Cerebellar cortex (tissue), 1 donor: Measurements from ENCODE around the gene MYOG.
A peak's percentile ranks its signal among the peaks of the same experiment; 100 is the strongest.

ENCODE experiments used
- DNase-seq: peaks from one replicate; pipeline ENCODE4 v3.0.0-alpha.2; 2015; ENCODE audit warnings: low spot score

Gene MYOG

DNA sequence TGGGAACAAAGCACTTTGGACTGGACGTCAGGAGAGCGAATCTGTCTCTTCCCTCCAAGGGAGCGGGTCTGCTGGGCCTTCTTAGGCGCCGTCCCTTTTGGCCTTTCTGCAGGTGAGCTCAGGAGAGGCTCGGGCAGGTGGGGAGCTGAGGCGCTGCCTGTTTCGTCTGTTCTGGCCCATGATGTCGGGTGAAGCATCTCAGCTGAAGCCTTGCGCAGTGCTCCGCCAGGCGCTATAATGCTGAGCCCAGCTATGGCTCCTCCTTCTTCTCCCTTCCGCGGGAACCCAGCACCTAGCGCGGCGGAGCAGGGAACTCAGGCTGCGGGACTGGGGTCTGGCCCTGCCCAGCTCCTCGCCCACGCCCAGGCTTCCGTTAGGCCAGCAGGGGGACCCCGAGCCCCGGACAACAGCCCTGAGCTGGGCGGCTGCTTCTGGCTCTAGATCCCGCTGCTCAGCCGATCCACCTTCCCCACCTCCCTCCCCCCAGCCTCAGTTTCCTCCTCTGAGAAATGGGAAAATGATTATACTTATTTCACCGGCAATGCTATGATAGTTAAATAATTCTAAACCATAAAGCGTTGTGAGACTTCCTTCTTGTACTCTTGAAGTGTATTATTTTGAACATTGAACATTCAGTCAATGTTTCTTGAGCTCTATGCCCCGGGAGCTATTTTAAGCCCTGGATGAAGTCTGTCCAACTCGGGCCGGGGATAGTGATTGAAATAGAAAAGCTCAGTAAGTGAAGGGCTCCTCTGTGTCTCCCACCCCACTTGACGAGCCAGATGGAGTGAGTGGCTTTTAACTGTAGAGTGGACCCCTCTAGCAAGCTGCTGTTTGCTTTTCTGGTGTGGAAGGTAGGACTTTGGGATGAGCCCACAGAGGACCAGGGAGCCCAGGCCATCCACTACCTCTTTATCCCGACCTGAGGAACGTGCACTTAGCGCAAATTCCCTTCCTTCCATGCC is 32.1 kb upstream of the MYOG start:
- DNase-seq = peak; percentile 83

DNA sequence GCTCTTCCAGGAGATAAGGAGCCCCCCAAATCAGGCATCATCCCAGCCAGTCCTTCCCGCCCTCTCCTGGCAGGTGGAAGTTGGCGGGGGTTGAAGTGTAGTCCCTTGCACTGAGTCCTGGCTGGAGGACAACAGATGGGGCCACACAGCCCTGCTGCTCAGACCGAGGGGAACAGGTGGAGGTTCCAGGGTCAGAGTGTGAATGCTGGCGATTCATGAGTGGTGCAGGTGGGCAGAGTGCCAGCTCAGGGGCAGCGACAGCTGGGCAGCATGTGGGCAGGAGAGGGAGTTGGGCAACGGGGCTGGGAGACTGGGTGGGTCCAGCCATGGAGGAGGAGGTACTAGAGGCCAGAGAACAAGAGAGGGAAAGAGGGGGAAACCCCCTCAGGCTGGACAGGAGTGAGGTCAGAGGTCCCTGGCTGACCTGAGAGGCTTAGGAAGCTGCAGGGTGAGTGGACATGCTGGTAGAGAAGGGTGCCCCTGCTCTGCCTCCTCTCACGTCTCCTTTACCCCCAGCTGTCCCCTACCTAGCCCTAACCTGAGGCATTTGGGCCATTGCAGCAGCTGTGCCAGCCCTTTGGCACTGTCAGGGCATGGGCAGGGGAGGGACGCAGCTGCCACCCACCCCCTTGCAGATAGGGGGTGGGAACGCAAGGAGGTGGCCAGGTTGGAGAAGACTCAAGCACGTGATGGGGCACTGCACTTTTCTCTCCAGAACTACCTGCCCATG is 30.4 kb upstream of the MYOG start:
- no peak for DNase-seq

DNA sequence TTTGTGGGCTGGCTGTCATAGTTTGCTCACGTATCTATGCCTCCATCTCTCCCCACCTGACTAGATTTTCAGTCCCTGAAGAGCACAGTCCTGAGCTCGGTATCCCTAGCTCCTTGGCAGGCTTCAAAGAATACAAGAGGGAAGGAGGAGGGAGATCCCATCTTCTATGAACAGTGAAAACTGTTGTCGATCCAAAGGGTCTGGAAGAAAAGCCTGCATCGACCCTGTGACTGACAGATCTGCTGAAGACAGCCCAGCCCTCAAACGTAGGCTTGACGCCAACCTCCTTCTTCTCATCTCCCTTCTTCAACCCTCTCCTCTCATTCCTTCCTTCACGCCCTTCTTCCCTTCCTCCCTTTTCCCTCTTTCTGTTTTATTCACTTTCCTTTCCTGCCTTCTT is 28.4 kb upstream of the MYOG start:
- DNase-seq = no peak

DNA sequence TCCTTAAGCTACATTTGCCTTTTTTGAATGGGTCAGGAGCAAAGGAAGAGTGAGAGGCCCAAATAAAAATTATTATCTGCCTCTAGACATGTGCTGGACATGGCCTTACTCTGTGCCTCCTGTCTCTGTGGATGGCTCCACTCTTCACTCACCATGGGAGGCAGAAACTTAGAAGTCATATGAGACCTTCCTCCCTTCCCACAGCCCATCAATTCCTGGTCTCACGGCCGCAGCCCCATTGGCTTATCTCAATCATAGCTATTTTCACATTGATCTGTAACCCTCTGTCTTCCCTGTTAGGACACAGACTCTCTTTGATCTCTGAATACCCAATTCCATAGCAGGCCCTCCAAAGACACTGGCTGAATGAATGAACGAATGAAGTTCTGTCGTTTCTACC is 27.5 kb upstream of the MYOG start:
- no peak for DNase-seq

DNA sequence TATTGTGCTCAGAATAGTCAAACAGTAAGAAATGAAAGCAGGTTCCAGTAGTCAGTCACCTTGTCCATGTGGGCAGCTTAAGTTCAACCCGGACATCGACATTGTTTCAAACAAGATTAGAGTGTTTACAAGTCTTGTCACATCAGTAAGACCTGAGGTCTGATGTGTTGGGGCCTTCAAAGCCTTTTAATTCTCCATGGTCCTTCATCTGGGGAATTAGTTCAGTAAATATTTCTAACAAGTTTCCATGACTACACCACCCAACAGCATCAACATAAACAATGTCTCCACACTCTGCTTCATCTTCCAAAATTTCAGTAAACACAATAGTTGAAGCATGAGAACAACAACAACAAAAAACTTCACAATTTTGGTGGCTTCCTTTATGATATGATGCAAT is 26.7 kb upstream of the MYOG start:
- DNase-seq = no peak

DNA sequence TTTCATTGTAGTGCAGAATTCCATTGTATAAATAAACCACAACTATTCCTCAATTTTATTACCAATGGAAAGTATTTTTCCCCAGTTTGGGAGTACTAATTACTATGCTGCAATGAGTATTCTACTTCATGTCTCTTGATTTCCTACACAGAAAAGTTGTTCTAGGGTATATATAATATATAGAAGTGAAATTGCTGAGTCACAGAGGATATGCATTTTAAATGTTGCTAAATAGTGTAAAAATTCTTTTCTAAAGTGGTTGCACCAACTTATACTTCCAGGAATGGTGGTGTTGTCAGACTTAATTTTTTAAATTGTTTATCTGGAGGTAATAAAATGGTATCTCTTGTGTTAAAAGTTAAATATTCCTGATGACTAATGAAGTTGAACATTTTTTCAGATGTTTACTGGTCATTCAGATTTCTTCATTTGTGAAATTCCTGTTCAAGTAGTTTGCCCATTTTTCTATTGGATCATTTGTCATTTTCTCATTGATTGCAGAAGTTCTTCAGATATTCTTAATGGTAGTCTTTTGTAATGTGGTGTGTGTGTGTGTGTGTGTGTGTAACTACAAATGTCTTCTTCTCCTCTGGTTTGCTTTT is 19.1 kb upstream of the MYOG start:
- no peak for DNase-seq

DNA sequence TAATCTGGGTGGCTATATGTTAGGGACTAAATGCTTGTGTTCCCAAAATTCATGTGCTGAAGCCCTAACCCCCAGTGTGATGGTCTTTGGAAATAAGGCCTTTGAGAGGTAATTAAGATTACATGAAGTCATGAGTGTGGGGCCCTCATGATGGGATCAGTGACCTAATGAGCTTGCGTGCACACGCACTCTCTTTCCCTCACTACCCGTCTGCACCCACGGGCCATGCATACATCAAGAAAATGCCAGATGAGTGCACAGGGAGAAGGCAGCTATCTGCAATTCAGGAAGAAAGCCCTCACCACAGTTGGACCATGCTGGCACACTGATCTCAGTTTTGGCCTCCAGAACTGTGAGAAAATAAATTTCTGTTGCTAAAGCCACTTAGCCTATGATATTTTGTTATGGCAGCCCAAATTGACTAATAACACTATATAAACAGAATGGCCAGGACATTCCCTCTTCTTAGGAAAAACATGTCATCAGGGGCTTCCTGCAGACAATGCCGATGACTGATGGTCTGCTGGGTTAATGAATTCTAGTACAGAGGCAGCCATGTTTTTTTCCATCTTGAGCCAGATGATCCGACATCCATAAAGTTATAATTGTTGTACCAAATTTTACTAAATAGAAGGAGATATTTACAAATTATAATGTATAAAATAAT is 18.1 kb upstream of the MYOG start:
- DNase-seq = no peak

DNA sequence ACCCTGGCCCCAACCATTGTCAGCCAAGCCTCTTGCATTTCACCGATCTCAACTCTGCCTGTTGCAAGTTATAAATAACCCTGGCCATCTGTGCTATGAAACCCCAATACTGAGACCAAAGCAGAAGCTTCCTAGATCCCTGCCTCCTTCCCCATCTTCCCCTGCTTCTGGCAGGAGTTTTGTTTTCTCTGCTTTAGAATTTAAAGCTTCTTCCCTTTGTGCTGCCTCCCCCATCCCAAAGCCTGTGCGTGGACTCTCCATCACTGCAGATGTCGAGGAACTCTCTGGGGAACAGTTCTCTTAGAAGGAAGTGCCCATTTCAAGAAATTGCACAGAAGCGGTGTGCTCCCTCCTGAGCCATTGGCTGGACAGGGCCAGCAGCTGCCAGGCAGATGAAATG is 17.4 kb upstream of the MYOG start:
- peak; percentile 83 for DNase-seq

DNA sequence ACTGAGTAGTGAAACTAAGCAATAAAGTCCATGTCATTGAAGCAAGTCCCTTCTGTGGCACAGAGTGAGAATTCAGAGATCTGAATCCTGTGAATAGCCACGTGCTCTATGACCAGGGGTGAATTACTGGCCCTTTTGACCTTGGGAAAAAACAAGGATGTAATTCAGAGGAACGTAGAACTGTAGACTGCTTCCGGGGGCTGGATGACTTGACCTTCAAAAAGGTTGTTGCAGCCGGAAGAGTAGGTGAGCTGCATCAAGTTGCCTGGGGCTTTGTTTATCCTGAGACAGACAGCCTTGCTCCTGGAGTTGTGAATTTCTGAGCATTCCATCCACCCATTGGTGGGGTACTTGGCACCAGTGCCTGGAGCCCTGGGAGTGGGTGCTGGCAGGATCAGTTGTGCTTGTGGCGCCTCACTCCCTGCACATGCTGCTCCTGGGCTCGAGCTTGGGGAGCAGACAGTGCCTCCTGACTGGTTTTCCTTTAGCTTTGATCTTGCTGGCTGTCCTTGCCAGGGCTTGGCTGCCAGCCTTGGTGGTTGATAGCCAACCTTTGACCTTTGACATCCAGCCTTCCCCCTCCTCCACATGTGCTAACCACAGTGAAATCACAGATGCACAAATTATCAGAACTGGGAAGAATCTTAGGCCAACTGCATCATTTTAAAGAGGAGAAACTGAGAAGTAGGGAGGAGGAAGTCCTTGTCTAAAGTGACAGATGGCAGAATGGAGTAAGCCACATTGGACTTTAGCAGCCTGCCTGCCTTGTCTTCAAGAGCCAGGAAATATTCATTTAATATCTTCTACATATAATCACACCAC is 16.2 kb upstream of the MYOG start:
- peak; percentile 80 for DNase-seq

DNA sequence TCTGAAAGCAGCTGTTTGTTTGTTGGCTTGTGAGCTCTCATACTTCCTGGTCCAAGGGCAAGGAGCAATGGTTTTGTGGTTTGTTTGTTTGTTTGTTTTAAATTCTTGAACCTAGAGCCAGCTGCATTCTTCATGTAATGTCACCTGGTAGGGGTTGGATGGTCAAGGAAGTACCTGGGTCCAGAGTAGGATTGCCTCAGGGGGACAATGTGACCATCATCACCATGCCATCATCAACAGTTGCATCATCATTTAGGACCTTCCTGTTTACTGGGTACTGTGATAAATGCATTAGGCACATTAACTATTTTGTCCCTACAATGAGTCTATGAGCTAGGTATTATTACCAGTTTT is 14.7 kb upstream of the MYOG start:
- DNase-seq = no peak

DNA sequence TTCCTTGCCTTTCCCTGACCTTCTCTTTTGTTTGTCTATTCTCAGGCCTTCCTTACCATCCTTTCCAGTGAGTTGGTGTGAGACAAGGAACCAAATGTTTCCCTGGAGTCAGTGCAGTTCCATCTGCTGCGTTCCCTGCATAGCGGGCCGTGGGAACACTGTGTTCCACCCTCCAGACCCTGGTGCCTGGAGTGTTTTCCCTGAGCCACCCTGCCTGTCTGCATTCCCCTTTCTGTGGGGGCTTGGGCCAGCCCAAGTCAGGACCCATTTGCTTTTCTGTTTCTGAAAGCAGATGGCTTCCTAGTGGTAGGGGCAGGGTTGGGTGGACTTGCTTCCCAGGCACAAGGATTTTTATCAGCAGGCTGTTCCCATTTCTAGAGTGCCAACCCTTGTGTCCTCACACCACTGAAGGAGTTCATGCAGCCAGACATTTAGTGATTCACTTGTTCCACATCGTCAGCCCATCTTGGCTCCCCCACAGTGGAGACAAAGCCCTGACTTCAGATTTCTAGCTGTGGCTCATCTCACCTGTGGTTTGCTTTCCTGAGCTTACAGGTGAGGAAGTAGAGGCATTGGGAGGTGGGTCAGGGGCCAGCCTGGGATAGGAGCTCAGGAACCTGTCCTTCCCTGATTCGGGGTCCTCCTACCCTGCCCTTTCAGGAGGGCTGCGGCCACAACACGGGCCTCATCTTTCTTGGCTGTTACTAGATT is 14.1 kb upstream of the MYOG start:
- DNase-seq = peak; percentile 86

DNA sequence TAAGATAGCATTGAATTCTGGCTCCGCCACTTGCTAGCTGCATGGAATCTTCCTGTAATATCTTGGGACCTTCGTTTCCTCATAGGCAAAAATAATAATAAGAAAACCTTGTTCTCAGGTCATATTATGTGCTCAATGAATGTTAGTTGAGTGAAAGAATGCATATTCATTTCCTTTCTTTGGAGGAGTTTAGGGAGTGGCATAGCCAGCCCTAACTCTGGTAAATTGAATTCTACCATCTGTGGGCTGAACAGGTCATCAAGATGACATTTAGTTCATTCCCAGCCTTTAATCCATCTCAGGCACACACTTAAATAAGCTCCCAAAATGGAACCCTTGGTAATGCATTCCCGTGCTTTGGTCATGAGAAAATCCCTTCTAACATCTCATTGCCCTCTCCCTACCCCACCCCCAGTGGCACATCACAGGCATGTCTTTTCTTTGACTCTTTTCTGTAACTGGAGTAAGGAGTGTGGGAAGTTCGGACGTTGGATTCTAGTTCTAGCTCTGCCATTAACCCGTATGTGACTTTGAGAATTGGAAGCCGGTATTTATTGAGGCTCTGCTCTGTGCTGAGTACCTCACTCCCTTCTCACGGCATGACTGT is 13.2 kb upstream of the MYOG start:
- DNase-seq = no peak

DNA sequence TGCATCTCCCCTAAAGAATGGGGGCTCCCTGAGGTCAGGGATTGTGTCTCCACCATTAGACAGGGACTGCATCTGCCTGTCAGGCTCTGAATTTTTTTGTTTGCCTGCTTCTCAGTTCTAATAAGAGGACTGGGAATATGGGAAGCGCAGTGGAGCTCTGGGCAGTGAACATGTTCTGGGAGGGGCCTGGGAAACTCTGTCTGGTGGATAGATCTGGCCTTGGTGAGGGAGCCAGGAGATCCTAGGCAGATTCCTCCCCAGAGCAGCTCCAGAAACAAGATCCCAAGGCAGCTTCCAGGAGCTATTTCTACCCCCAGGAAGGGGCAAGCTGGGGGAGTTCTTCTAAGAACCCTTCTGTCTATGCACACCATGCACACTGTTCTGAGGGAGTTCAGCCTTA is 12.6 kb upstream of the MYOG start:
- DNase-seq = no peak

DNA sequence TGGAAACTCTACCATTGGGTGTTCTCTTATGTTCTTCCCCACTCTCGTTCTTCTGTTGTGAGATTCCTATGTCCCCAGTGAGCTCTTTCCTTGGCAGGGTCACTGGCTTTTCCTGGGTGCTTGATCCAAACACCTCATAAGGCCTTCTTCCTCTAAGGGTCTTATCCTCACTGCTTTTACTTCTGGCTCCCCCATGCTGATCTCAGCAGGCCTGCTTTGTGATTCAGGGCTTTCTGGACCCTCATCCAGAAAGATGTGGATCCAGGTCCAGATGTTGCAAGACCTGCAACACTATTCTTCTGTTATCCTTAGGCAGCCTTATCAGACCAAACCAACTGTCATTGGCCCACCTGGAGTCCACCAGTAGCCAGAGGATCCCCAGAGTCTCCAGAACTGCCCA is 11.2 kb upstream of the MYOG start:
- no peak for DNase-seq

DNA sequence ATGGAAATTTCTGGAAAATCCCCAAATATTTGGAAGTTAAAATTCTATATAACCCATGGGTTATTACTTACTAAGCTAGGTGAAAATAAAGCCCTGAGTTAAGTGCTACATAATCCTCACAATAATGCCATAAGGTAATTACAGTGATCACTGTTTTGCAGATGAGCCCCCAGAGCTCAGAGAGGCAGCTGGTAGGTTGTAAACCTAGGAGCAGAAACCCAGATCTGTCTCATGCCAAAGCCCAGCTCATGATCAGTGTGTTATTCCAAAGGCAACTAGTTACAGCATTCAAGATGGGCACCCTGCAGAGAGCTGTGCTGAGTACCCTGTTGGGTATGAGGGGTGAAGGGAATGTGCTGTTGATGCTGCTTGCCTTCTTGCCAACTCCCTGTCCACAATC is 10.8 kb upstream of the MYOG start:
- no peak for DNase-seq

DNA sequence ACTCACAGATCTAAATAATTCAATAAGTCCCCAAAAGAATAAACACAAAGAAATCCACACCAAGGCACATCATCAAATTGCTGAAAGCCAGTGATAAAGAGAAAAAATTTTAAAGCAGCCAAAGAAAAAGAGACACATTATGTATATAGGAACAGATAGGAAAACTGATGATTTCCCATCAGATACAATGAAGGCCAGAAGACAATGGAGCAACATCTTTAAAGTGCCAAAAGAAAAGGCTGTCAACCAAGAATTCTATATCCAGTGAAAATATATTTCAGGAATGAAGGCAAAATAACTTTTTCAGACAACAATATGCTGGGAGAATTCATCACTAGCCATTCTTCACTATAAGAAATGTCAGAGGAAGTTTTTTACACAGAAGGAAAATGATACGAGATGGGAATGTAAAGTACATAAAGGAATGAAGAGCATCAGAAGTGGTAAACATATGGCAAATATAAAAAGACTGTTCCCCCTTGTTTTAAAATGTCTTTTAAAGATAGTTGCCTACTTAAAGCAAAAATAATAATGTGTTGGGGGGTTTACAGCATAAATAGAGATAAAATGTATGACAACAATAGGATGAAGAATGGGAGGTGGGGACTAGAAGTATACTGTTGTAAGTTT is 9.4 kb upstream of the MYOG start:
- no peak for DNase-seq

DNA sequence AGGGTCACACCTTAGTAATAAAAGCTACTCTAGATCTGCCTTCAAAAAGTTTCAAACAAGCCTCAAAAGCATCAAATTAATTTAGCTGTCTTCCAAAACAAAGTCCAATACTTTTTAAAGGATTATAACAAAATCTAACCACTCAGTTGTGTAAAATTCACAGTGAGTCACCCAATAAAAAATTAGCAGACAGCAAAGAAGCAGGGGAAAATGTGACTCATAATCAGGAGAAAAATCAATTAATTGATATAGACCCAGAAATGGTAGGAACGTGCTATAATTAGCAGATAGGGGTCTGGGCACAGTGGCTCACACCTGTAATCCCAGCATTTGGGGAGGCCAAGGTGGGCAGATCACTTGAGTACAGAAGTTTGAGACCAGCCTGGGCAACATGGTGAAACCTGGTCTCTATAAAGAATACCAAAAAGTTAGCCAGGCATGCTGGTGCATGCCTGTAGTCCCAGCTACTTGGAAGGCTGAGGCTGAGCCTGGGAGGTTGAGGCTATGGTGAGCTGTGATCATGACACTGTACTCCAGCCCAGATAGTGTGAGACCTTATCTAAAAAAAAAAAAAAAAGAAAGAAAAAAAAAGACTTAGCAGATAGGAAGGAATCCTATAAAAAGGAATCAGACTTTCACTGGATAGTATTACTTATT is 8.1 kb upstream of the MYOG start:
- DNase-seq = no peak

DNA sequence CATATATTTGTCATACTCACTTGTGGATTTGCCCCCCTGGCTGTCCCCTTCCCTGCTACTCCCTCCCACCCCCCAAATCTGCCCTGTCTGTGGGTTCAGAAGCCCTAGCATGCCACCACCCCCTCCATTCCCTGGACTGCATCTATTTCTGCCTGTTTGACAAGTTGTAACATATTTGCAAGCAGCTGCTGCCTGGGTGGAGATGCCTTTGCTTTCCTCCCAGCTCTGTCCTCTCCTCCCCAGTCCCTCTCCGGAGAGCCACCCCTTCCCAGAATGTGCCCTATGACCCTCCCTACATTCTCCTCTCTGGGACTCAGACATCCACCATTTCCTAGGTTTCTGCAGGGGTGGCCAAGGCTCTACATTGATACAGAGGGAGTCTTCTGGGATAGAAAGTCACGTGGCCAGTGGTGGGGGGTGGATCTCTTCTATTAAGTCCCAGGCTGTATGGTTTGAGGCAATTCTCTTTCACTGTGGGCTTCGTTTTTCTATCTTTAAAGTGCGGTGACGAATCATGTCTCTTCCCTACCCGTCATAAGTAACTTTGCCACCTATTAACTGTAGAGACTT is 6.0 kb upstream of the MYOG start:
- no peak for DNase-seq

DNA sequence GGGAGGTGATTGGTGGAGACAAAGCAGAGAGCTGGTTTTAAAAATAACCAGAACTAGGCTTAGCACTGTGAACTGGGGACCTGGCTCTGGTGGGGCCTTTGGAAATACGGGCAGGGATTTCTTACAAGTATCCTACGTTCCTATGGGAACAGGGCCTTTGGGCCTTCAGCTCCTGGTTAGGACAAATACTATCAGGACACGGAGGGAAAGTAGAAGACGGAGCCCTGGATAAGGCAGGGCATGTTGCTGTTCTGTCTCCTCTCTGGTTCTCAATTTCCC is 5.3 kb upstream of the MYOG start:
- DNase-seq = no peak
